ENCODE results near the gene EPHA3. TPM values are rescaled to one million over a fixed set of nuclear protein-coding genes. Genes with fewer than 3 reads are reported as not detected.

The EPHA3 gene
- total RNA-seq, 1 donor = not detected

GRCh38 chr3:89503891-89504391, 396.5 kb downstream of the EPHA3 start:
- Histone ChIP-seq H3K4me1 (ENCODE audit: insufficient read depth, low read length) (no peaks in the 10 kb centered on the region), H3K4me3 (ENCODE audit: low read length) (no peak overlapping the region), H3K27me3 (ENCODE audit: insufficient read depth, low read length) (no peaks in the 10 kb centered on the region), H3K9me3 (ENCODE audit: low read depth, low read length) (no peaks in the 10 kb centered on the region)

GRCh38 chr3:89504432-89504831, 397.0 kb downstream of the EPHA3 start:
- Histone ChIP-seq H3K4me1 (ENCODE audit: insufficient read depth, low read length) (no peaks in the 10 kb centered on the region), H3K9me3 (ENCODE audit: low read depth, low read length) (no peaks in the 10 kb centered on the region), H3K4me3 (ENCODE audit: low read length) (no peak overlapping the region)

GRCh38 chr3:89506462-89507103, 399.2 kb downstream of the EPHA3 start:
- H3K4me1 ChIP-seq (ENCODE audit: insufficient read depth, low read length) = no peaks in the 10 kb centered on the region
- H3K4me3 ChIP-seq (ENCODE audit: low read length) = no peak overlapping the region

More at GRCh38 chr3:89504432-89504831, 397.0 kb downstream of the EPHA3 start:
- H3K27me3 ChIP-seq (ENCODE audit: insufficient read depth, low read length) = no peaks in the 10 kb centered on the region

GRCh38 chr3:89521328-89521727, 413.9 kb downstream of the EPHA3 start:
- Histone ChIP-seq H3K4me1 (ENCODE audit: insufficient read depth, low read length) (no peaks in the 10 kb centered on the region), H3K4me3 (ENCODE audit: low read length) (no peak overlapping the region), H3K27me3 (ENCODE audit: insufficient read depth, low read length) (no peaks in the 10 kb centered on the region)

More at GRCh38 chr3:89506462-89507103, 399.2 kb downstream of the EPHA3 start:
- no peaks in the 10 kb centered on the region for H3K9me3 ChIP-seq (ENCODE audit: low read depth, low read length)
- no peaks in the 10 kb centered on the region for H3K27me3 ChIP-seq (ENCODE audit: insufficient read depth, low read length)

GRCh38 chr3:89522155-89522554, 414.7 kb downstream of the EPHA3 start:
- H3K4me1 ChIP-seq (ENCODE audit: insufficient read depth, low read length) = no peaks in the 10 kb centered on the region
- H3K27me3 ChIP-seq (ENCODE audit: insufficient read depth, low read length) = no peaks in the 10 kb centered on the region
- no peak overlapping the region for H3K4me3 ChIP-seq (ENCODE audit: low read length)
- no peaks in the 10 kb centered on the region for H3K9me3 ChIP-seq (ENCODE audit: low read depth, low read length)

More at GRCh38 chr3:89521328-89521727, 413.9 kb downstream of the EPHA3 start:
- H3K9me3 ChIP-seq (ENCODE audit: low read depth, low read length) = no peaks in the 10 kb centered on the region

GRCh38 chr3:89525609-89526008, 418.2 kb downstream of the EPHA3 start:
- H3K4me1 ChIP-seq (ENCODE audit: insufficient read depth, low read length) = no peaks in the 10 kb centered on the region

GRCh38 chr3:89527736-89528305, 420.4 kb downstream of the EPHA3 start:
- Histone ChIP-seq H3K4me3 (ENCODE audit: low read length) (no peak overlapping the region), H3K4me1 (ENCODE audit: insufficient read depth, low read length) (no peaks in the 10 kb centered on the region), H3K9me3 (ENCODE audit: low read depth, low read length) (no peaks in the 10 kb centered on the region), H3K27me3 (ENCODE audit: insufficient read depth, low read length) (no peaks in the 10 kb centered on the region)

More at GRCh38 chr3:89525609-89526008, 418.2 kb downstream of the EPHA3 start:
- no peak overlapping the region for H3K4me3 ChIP-seq (ENCODE audit: low read length)
- H3K27me3 ChIP-seq (ENCODE audit: insufficient read depth, low read length) = no peaks in the 10 kb centered on the region
- H3K9me3 ChIP-seq (ENCODE audit: low read depth, low read length) = no peaks in the 10 kb centered on the region
